ENCODE results near the gene WDR46. TPM values are rescaled to one million over a fixed set of nuclear protein-coding genes. Genes with fewer than 3 reads are reported as not detected.

WDR46 gene
- total and polyA plus RNA-seq, 2 of the 13 experiments (the other 11 are each of a cell fraction or from before 2014, with no cell fraction given): 47.4 to 105 TPM

GRCh38 chr6:33317669-33318425 is 28.8 kb upstream of the WDR46 start, which contains the start of gene ZBTB22 (continued):
- TF ChIP-seq ZNF839 (CRISPR knock-in tag; IDR thresholded peaks at IDR 0.05; ENCODE audit: borderline replicate concordance): no peak
- peak; percentile 85 for TF ChIP-seq POLR2G (IDR thresholded peaks at IDR 0.05; ENCODE audit: low read depth, low read length)
- no peak for TF ChIP-seq SIX1 (CRISPR knock-in tag; IDR thresholded peaks at IDR 0.05; ENCODE audit: borderline replicate concordance)
- no peak for TF ChIP-seq ZNF24 (IDR thresholded peaks at IDR 0.05)
- TF ChIP-seq ZNF83 (CRISPR knock-in tag; IDR thresholded peaks at IDR 0.05; ENCODE audit: borderline replicate concordance): no peak
- no peak for TF ChIP-seq CBX1 (IDR thresholded peaks at IDR 0.05; ENCODE audit: low read depth)
- TF ChIP-seq SOX6 (IDR thresholded peaks at IDR 0.05): no peak
- TF ChIP-seq SOX6 (CRISPR knock-in tag; IDR thresholded peaks at IDR 0.05): no peak; the same call in 1 of the 2 replicates
- TF ChIP-seq CHD4 (IDR thresholded peaks at IDR 0.05; ENCODE audit: borderline replicate concordance, low read length): 0 out of 2 replicates have a peak, but pooled peaks have one; percentile 33
- no peak for TF ChIP-seq ZNF510 (CRISPR knock-in tag; IDR thresholded peaks at IDR 0.05; ENCODE audit: low read depth)
- TF ChIP-seq HNRNPH1 (optimal IDR thresholded peaks at IDR 0.05; ENCODE audit: low read depth, low read length): no peak
- no peak for TF ChIP-seq ZNF569 (CRISPR knock-in tag; IDR thresholded peaks at IDR 0.05; ENCODE audit: borderline replicate concordance)
- no peak for TF ChIP-seq ZNF841 (CRISPR knock-in tag; IDR thresholded peaks at IDR 0.05; ENCODE audit: borderline replicate concordance)
- peak; percentile 57 for TF ChIP-seq MNT (IDR thresholded peaks at IDR 0.05)
- TF ChIP-seq KLF6 (CRISPR knock-in tag; IDR thresholded peaks at IDR 0.05): peak; percentile 55
- no peak for TF ChIP-seq ZNF776 (CRISPR knock-in tag; IDR thresholded peaks at IDR 0.05)
- TF ChIP-seq CC2D1A (CRISPR knock-in tag; IDR thresholded peaks at IDR 0.05): no peak
